Measurements from ENCODE around the gene HBP1. TPM values are rescaled to one million over a fixed set of nuclear protein-coding genes. Genes with fewer than 3 reads are reported as not detected.

Gene HBP1
- total and polyA plus RNA-seq, 2 of the 13 experiments (the other 11 are each of a cell fraction or from before 2014, with no cell fraction given): 22.9 to 44.1 TPM

DNA sequence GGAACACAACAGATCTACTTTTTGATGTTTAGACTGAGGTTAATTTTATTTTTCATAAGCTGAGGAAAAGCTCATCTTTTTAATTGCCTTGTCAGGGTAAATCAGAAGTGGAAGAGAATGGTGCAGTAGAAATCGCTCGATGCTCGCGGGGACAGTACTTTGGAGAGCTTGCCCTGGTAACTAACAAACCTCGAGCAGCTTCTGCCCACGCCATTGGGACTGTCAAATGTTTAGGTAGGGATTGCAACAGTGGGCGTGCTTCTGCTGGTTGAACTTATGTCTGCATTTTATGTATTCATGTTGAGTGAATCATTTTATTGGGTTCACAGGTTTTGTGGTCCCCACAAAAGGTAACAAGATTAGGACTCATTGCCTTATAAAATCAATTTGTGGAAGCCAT, 11.7 kb upstream of the HBP1 start:
- ChIA-PET CTCF (ENCODE audit: low intra/inter-chr PET ratio, low total read pairs) (no interaction called here), POLR2A (no interaction called here)
- H3K4me3 ChIP-seq (replicated peaks in 1 of 3; ENCODE audit: insufficient read depth in 1 of 3, low read depth in 2 of 3, low read length in 3 of 3): peak overlapping the region in 1 of 3 experiments; percentile 10; a peak in 1 of 6 replicates
- no peaks in the 10 kb centered on the region for H4K20me1 ChIP-seq (ENCODE audit: insufficient read depth, low read length)
- no peaks in the 10 kb centered on the region for H3K36me3 ChIP-seq (replicated peaks in 1 of 2; ENCODE audit: control insufficient read depth in 1 of 2, insufficient read depth in 2 of 2, low read length in 2 of 2)
- BruUV-seq (replicated peaks): no TSS peak
- no peak for TF ChIP-seq GLI4 (CRISPR knock-in tag; IDR thresholded peaks at IDR 0.05; ENCODE audit: borderline replicate concordance)
- H3K9ac ChIP-seq (ENCODE audit: insufficient read depth, low read depth, low read length): no peak overlapping the region
- WGBS (ENCODE audit: low lambda C conversion rate): 21% methylated on average over 7 of the region's 7 CpGs
- peak overlapping the region; percentile 54 for H3K4me2 ChIP-seq (ENCODE audit: low read depth, low read length)
- intact Hi-C loops (cut with micrococcal nuclease; ENCODE audit: unreplicated experiment) (no loop called here), in situ Hi-C loops (cut with HindIII; ENCODE audit: extremely low pct_ligation_motif_present, low pct_unique_long_range_greater_than_20kb) (no loop called here)
- H2AFZ ChIP-seq (ENCODE audit: low read length): peak overlapping the region; percentile 42
- DNase-seq (ENCODE audit: low spot score): no peak
- no peak overlapping the region for H3K27ac ChIP-seq (ENCODE audit: extremely low read length, insufficient read depth, low read length)
- ATAC-seq: peak; percentile 68; the same call in 2 of the 3 replicates
- peaks cover 2 to 14% of the 10 kb centered on the region in 2 experiments; a peak in 3 of 5 replicates for H3K27me3 ChIP-seq (ENCODE audit: control insufficient read depth in 1 of 2, insufficient read depth in 2 of 2, low read length in 2 of 2)
- no peak for FAIRE-seq
- peaks cover 12% of the 10 kb centered on the region for H3K4me1 ChIP-seq (ENCODE audit: insufficient read depth, low read length)
- H3K79me2 ChIP-seq (ENCODE audit: insufficient read depth, low read length): no peaks in the 10 kb centered on the region
- no peaks in the 10 kb centered on the region for H3K9me3 ChIP-seq (ENCODE audit: low read length)

DNA sequence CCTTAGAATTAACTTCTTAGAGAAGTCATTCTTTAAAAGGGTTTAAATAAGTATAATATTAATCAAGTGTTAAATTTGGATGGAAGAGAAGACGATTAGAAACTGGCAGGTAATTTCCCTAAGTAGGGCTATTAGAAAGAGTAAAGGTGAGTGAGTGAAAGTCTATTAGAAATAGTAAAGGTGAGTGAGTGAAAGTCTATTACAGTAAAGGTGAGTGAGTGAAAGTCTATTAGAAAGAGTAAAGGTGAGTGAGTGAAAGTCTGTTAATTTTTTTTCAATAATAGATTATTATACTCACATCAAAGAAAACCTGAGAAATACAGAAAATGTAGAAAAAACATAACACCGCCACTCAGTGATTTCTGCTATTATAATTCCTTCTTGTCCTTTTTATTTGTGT, 10.8 kb upstream of the HBP1 start:
- ATAC-seq: no peak
- Histone ChIP-seq H3K4me3 (replicated peaks in 1 of 3; ENCODE audit: insufficient read depth in 1 of 3, low read depth in 2 of 3, low read length in 3 of 3) (no peak overlapping the region), H3K4me2 (ENCODE audit: low read depth, low read length) (no peak overlapping the region), H3K9ac (ENCODE audit: insufficient read depth, low read depth, low read length) (no peak overlapping the region), H3K9me3 (ENCODE audit: low read length) (no peaks in the 10 kb centered on the region), H3K36me3 (replicated peaks in 1 of 2; ENCODE audit: control insufficient read depth in 1 of 2, insufficient read depth in 2 of 2, low read length in 2 of 2) (no peaks in the 10 kb centered on the region), H3K79me2 (ENCODE audit: insufficient read depth, low read length) (no peaks in the 10 kb centered on the region), H3K4me1 (ENCODE audit: insufficient read depth, low read length) (peaks cover 12% of the 10 kb centered on the region), H2AFZ (ENCODE audit: low read length) (no peak overlapping the region), H3K27me3 (ENCODE audit: control insufficient read depth in 1 of 2, insufficient read depth in 2 of 2, low read length in 2 of 2) (peaks cover 2 to 14% of the 10 kb centered on the region in 2 experiments; a peak in 3 of 5 replicates), H4K20me1 (ENCODE audit: insufficient read depth, low read length) (no peaks in the 10 kb centered on the region), H3K27ac (ENCODE audit: extremely low read length, insufficient read depth, low read length) (no peak overlapping the region)
- no peak for DNase-seq (ENCODE audit: low spot score)
- TF ChIP-seq, protein P1, sequence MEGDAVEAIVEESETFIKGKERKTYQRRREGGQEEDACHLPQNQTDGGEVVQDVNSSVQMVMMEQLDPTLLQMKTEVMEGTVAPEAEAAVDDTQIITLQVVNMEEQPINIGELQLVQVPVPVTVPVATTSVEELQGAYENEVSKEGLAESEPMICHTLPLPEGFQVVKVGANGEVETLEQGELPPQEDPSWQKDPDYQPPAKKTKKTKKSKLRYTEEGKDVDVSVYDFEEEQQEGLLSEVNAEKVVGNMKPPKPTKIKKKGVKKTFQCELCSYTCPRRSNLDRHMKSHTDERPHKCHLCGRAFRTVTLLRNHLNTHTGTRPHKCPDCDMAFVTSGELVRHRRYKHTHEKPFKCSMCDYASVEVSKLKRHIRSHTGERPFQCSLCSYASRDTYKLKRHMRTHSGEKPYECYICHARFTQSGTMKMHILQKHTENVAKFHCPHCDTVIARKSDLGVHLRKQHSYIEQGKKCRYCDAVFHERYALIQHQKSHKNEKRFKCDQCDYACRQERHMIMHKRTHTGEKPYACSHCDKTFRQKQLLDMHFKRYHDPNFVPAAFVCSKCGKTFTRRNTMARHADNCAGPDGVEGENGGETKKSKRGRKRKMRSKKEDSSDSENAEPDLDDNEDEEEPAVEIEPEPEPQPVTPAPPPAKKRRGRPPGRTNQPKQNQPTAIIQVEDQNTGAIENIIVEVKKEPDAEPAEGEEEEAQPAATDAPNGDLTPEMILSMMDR (CRISPR knock-in tag; IDR thresholded peaks at IDR 0.05): no peak
- no peak for TF ChIP-seq JUNB (CRISPR knock-in tag; IDR thresholded peaks at IDR 0.05; ENCODE audit: borderline replicate concordance)
- TF ChIP-seq ZNF780A (CRISPR knock-in tag; IDR thresholded peaks at IDR 0.05): no peak
- no peak for TF ChIP-seq GPN1 (CRISPR knock-in tag; IDR thresholded peaks at IDR 0.05; ENCODE audit: borderline replicate concordance)
- intact Hi-C loops (cut with micrococcal nuclease; ENCODE audit: unreplicated experiment) (no loop called here), in situ Hi-C loops (cut with HindIII; ENCODE audit: extremely low pct_ligation_motif_present, low pct_unique_long_range_greater_than_20kb) (no loop called here)
- no TSS peak for BruUV-seq (replicated peaks)
- ChIA-PET POLR2A (no interaction called here), CTCF (ENCODE audit: low intra/inter-chr PET ratio, low total read pairs) (no interaction called here)
- FAIRE-seq: no peak
- WGBS (ENCODE audit: low lambda C conversion rate): 29% methylated on average over 2 of the region's 2 CpGs

Data from HepG2 (cell line).